Measurements from ENCODE around the gene STXBP2. TPM values are rescaled to one million over a fixed set of nuclear protein-coding genes. Genes with fewer than 3 reads are reported as not detected.

STXBP2 gene
- polyA plus RNA-seq, 10 donors = 2.1 to 7.9 (median 6.0) TPM

DNA sequence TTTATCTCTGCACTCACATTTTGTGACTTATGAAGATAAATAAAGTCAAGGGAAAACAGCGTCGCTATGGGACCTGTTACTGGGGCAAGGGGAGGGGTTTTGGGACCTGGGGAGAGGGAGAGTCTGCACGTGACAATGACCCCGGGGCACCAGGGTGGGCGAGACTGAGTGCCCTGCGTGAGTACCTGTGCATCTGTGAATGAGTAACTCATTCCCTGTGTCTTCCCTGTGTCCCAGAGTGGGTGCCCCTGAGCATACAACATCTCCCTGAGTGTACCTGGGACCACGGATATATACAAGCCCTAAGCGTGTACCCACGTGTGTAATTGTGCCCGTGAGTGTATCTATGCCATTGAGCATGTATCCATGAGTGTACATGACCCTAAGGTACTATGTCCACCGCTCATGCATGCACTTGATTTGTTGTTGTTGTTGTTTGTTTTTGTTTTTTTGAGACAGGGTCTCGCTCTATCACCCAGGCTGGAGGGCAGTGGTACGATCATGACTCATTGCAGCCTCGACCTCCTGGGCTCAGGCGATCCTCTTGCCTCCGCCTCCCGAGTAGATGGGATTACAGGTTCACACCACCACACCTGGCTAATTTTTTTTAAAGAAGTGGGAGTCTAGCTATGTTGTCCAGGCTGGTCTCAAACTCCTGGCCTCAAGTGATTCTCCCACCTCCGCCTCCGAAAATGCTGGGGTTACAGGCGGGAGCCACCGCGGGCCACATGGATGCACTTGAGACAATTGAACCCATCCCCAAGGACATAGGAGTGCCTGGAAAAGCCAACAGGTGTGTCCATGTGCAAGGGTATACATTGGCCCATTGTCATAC, 43.1 kb downstream of the STXBP2 start:
- no peak for DNase-seq

GRCh38 chr19:7680606-7681339, 43.9 kb downstream of the STXBP2 start, which contains the start of gene TRAPPC5:
Gene TRAPPC5 (plus strand): TSS chr19:7680833. CDS start chr19:7682254, 1,421 bp downstream.
- peak; percentile 81 to 96 (median 94) for DNase-seq

DNA sequence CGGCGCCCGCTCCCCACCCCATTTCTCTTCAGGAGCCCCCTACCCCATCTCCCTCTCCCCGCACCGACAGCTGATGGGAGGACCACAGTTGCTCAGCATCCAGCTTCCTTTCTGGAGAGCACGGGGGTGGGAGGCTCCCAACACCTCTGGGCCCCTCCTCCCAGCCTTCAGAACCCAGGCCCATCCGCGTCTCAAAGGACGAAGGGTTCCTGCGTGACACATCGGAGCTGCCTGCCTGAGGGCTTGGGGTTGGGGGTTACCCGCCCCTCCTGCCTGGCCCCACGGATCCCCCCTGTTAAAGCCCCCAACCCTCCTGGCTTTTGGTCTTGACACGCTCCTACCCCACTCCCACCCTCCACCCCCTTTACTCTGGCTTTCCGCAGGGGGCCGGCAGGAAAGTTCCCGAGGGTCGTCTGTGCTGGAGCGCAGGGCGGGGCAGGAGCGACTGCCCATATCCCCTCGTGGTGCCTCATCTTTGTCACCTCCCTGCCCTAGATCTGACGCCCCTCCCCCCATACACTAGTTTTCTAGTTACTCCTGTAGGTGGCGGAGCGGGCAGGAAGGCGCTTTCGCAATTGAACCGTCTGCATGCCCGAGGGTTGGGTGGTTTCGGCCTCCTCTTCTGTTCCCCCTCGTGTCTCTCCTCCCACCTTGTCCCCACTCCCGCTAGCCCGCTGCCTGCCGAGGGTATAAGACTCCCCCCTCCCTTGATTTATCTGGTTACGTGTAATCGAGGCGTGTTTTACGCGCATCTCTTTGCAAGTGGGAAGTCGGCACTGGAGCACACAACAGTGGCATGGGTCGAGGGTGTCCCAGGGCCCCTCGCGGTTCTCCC, 44.6 kb downstream of the STXBP2 start:
- DNase-seq = peak; percentile 65 to 88 (median 77)

DNA sequence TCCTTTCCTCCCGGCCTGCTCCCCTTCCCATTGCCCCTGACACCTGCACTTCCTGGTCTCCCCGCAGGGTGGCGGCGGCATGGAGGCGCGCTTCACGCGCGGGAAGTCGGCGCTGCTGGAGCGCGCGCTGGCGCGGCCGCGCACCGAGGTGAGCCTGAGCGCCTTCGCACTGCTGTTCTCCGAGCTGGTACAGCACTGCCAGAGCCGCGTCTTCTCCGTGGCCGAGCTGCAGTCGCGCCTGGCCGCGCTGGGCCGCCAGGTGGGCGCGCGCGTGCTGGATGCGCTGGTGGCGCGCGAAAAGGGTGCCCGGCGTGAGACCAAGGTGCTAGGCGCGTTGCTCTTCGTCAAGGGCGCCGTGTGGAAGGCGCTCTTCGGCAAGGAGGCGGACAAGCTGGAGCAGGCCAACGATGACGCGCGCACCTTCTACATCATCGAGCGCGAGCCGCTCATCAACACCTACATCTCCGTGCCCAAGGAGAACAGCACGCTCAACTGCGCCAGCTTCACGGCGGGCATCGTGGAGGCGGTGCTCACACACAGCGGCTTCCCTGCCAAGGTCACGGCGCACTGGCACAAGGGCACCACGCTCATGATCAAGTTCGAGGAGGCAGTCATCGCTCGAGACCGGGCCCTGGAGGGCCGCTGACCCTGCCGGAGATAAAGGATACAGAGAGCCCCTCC, 45.4 kb downstream of the STXBP2 start:
- DNase-seq = peak in 1 of 3 donors; percentile 16

DNA sequence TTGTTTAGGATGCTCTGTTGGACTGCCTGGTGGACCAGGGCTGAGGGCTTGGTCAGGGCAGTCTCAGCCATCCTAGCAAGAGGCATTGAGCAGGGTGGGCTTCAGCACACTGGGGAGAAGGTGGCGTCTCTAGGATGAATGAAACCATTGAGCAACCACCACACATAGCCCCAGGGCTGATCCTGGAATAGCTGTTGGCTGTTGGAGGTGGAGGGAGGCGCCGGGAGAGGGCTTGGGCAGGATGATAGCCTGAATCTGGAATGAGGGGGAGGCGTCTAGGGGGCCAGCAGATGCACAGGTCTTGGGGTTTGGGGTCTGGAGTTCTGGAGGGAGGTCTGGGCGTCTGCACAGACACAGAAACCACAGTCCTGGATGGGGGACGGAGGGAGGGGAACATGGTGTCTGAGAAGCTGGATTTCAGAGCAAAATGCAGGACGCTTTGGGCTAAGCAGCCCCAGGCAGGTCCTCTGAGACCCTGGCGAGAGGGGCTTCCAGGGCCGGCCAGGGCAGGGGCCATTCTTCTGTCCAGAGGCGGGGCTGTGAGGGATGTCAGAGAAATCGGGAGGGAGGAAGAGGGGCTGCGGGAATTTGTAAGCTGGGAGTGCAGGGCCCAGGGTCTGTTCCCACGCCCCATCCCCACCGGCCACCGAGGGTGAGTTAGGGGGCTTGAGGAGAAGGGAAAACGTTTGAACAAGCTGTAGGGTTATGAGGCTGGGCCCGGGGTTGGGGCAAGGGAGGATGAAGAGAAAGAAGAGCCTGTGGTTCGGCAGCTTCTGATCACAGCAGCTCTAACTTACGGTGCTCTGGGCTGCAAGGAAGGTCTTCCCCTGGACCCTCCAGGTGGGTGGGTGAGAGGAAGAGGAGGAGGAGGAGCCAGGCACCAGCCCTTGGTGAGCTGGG, 48.9 kb downstream of the STXBP2 start:
- DNase-seq = no peak

GRCh38 chr19:7687177-7687576, 50.3 kb downstream of the STXBP2 start:
- no peak for DNase-seq

DNA sequence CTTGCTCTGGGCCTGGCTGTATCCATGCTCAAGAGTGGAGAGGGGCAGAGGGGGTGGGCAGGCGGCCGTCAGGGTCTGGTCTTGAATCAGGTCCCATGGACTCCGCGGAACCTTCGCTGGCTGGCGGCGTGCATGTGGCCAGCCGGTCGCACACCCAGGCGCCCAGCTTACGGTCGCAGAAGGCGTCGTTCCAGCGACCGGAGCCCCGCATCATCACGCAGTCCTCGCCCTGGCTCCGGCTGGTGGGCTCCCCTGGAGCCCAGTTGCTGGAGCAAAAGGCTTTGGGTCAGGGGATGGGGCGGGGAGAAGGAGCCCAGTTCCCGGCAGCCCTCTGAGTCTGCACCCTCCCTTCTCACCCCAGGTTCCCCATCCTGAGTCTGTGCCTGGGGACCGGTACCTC, 52.3 kb downstream of the STXBP2 start:
- no peak for DNase-seq

GRCh38 chr19:7690779-7691258, 53.9 kb downstream of the STXBP2 start:
- DNase-seq = no peak

GRCh38 chr19:7691497-7691896, 54.6 kb downstream of the STXBP2 start:
- DNase-seq = no peak

- DNase-seq = no peak
Observed at GRCh38 chr19:7692417-7693088, 55.6 kb downstream of the STXBP2 start.

- no peak for DNase-seq
Observed at GRCh38 chr19:7694499-7694898, 57.6 kb downstream of the STXBP2 start.

Other genes starting within 250 kb of the STXBP2 start
- gene PEX11G, start 148.1 kb upstream of the STXBP2 start, polyA plus RNA-seq (ENCODE audit: insufficient read length in 10 of 10) = 1 to 10 TPM; 1.9 to 3.6 (median 2.4) TPM
- 10 to 100 TPM; 35.8 to 55.2 (median 41.5) TPM for gene ZNF358, start 121.0 kb upstream of the STXBP2 start, polyA plus RNA-seq (ENCODE audit: insufficient read length in 10 of 10)
- gene MCOLN1, start 114.5 kb upstream of the STXBP2 start, polyA plus RNA-seq (ENCODE audit: insufficient read length in 10 of 10) = 10 to 100 TPM in 9 of 10 donors, 1 to 10 TPM in 1; 8.2 to 13.8 (median 12.0) TPM
- gene PNPLA6, start 101.4 kb upstream of the STXBP2 start, polyA plus RNA-seq (ENCODE audit: insufficient read length in 10 of 10) = 10 to 100 TPM; 24.2 to 32.7 (median 27.4) TPM
- 1 to 10 TPM in 2 of 10 donors, under 1 TPM in 7, not detected in 1; 0.05 to 2.0 (median 0.24) TPM for gene CAMSAP3, start 41.2 kb upstream of the STXBP2 start, polyA plus RNA-seq (ENCODE audit: insufficient read length in 10 of 10)
- 10 to 100 TPM; 18.7 to 29.6 (median 23.1) TPM for gene XAB2, start 7.6 kb upstream of the STXBP2 start, polyA plus RNA-seq (ENCODE audit: insufficient read length in 10 of 10)
- gene PET100, start 7.3 kb upstream of the STXBP2 start, polyA plus RNA-seq (ENCODE audit: insufficient read length in 10 of 10) = 10 to 100 TPM; 48.6 to 90.3 (median 69.3) TPM
- gene PCP2, start 3.4 kb upstream of the STXBP2 start, polyA plus RNA-seq (ENCODE audit: insufficient read length in 10 of 10) = under 1 TPM in 1 of 10 donors, not detected in 9; 0.26 TPM
- gene RETN, start 31.9 kb downstream of the STXBP2 start, polyA plus RNA-seq (ENCODE audit: insufficient read length in 10 of 10) = 1 to 10 TPM; 1.1 to 3.6 (median 2.4) TPM
- gene MCEMP1, start 40.0 kb downstream of the STXBP2 start, polyA plus RNA-seq (ENCODE audit: insufficient read length in 10 of 10) = under 1 TPM in 6 of 10 donors, not detected in 4; 0.10 to 0.38 (median 0.28) TPM
- gene TRAPPC5, start 43.7 kb downstream of the STXBP2 start, polyA plus RNA-seq (ENCODE audit: insufficient read length in 10 of 10) = 10 to 100 TPM; 26.0 to 45.4 (median 32.8) TPM
- gene FCER2, start 65.0 kb downstream of the STXBP2 start, polyA plus RNA-seq (ENCODE audit: insufficient read length in 10 of 10) = under 1 TPM in 9 of 10 donors, not detected in 1; 0.22 to 0.97 (median 0.48) TPM
- under 1 TPM in 4 of 10 donors, not detected in 6; 0.17 to 0.29 (median 0.24) TPM for gene CLEC4G, start 95.0 kb downstream of the STXBP2 start, polyA plus RNA-seq (ENCODE audit: insufficient read length in 10 of 10)
- gene CD209, start 110.4 kb downstream of the STXBP2 start, polyA plus RNA-seq (ENCODE audit: insufficient read length in 10 of 10) = 1 to 10 TPM; 2.2 to 4.5 (median 3.7) TPM
- gene CLEC4M, start 126.1 kb downstream of the STXBP2 start, polyA plus RNA-seq (ENCODE audit: insufficient read length in 10 of 10) = under 1 TPM in 7 of 10 donors, not detected in 3; 0.11 to 0.56 (median 0.26) TPM
- gene EVI5L, start 193.1 kb downstream of the STXBP2 start, polyA plus RNA-seq (ENCODE audit: insufficient read length in 10 of 10) = 10 to 100 TPM; 11.1 to 14.8 (median 13.3) TPM
- under 1 TPM; 0.07 to 0.49 (median 0.30) TPM for gene PRR36, start 237.3 kb downstream of the STXBP2 start, polyA plus RNA-seq (ENCODE audit: insufficient read length in 10 of 10)

All from muscle of back (tissue), 11 donors.